Stimulated activated memory B cell treated with anti-CD40 and anti-IgM and Interleukin-4, amounts not matched to agents 10 μg/mL and 1 μg/mL and 100 μg/mL, for 72 hours (primary cell): ENCODE data around the gene SLC5A6.

Experiments
- ATAC-seq: fragments of 150-1000 bp; cut with Tn5 transposase; 2 replicates; pipeline ENCODE4 v1.10.0; 2021
- H3K27ac Mint-ChIP-seq: one replicate; pipeline ENCODE4 v1.8.0; 2022; ENCODE audit warnings: mild to moderate bottlenecking, mixed read lengths
- H3K27me3 Mint-ChIP-seq: one replicate; pipeline ENCODE4 v1.8.0; 2022; ENCODE audit warnings: mixed read lengths
- H3K36me3 Mint-ChIP-seq: one replicate; pipeline ENCODE4 v1.8.0; 2022; ENCODE audit warnings: mixed read lengths
- H3K4me1 Mint-ChIP-seq: one replicate; pipeline ENCODE4 v1.8.0; 2022; ENCODE audit warnings: mixed read lengths
- H3K4me3 Mint-ChIP-seq: one replicate; pipeline ENCODE4 v1.8.0; 2022; ENCODE audit warnings: mild to moderate bottlenecking, moderate library complexity, mixed read lengths
- H3K9me3 Mint-ChIP-seq: one replicate; pipeline ENCODE4 v1.8.0; 2022; ENCODE audit warnings: mixed read lengths

SLC5A6 gene

GRCh38 chr2:27152796-27153464, 59.1 kb downstream of the SLC5A6 start:
- ATAC-seq, result peak; percentile 42
- Mint-ChIP-seq H3K27me3 (peaks cover 44% of the 10 kb centered on the region), H3K4me1 (peaks cover 6% of the 10 kb centered on the region), H3K9me3 (no peaks in the 10 kb centered on the region), H3K4me3 (no peak overlapping the region), H3K27ac (no peak overlapping the region), H3K36me3 (no peaks in the 10 kb centered on the region)

- no peak for ATAC-seq
- H3K9me3 Mint-ChIP-seq, result no peaks in the 10 kb centered on the region
- peaks cover 51% of the 10 kb centered on the region for H3K27me3 Mint-ChIP-seq
- H3K4me1 Mint-ChIP-seq, result peaks cover 6% of the 10 kb centered on the region
- no peak overlapping the region for H3K4me3 Mint-ChIP-seq
- no peaks in the 10 kb centered on the region for H3K36me3 Mint-ChIP-seq
- no peak overlapping the region for H3K27ac Mint-ChIP-seq
Measured at GRCh38 chr2:27152102-27152795, 59.8 kb downstream of the SLC5A6 start.

GRCh38 chr2:27150639-27151230, 61.3 kb downstream of the SLC5A6 start:
- peaks cover 6% of the 10 kb centered on the region for H3K4me1 Mint-ChIP-seq
- no peaks in the 10 kb centered on the region for H3K9me3 Mint-ChIP-seq
- H3K27ac Mint-ChIP-seq, result no peak overlapping the region
- H3K36me3 Mint-ChIP-seq, result no peaks in the 10 kb centered on the region
- no peak overlapping the region for H3K4me3 Mint-ChIP-seq
- peaks cover 63% of the 10 kb centered on the region for H3K27me3 Mint-ChIP-seq
- ATAC-seq, result no peak
